GM21367 (cell line): ENCODE results near the gene MFRP.

ENCODE experiments used
- ATAC-seq: cut with Tn5 transposase; IDR thresholded peaks from one replicate; pipeline ENCODE4 v1.9.1; 2021; ENCODE audit not compliant: unreplicated experiment

Gene MFRP

GRCh38 chr11:119359365-119360214 is 13.1 kb upstream of the MFRP start:
- no peak for ATAC-seq

- no peak for ATAC-seq
These were observed 10.6 kb upstream of the MFRP start for GRCh38 chr11:119357074-119357473.

- ATAC-seq, result no peak
These were observed 10.0 kb upstream of the MFRP start for GRCh38 chr11:119356349-119357031.

GRCh38 chr11:119355091-119355843 is 8.8 kb upstream of the MFRP start:
- no peak for ATAC-seq

GRCh38 chr11:119352857-119353260 is 6.4 kb upstream of the MFRP start:
- ATAC-seq, result no peak

- ATAC-seq, result no peak
These were observed 4.7 kb upstream of the MFRP start for GRCh38 chr11:119351232-119351631.

- ATAC-seq, result no peak
These were observed 3.8 kb upstream of the MFRP start for GRCh38 chr11:119350302-119350701.

- ATAC-seq, result no peak
These were observed 1.6 kb upstream of the MFRP start for GRCh38 chr11:119347940-119348605.

GRCh38 chr11:119347242-119347641 is 737 bp upstream of the MFRP start:
- no peak for ATAC-seq

GRCh38 chr11:119345685-119346084 is 820 bp downstream of the MFRP start:
- ATAC-seq, result no peak

- no peak for ATAC-seq
These were observed 2.1 kb downstream of the MFRP start for GRCh38 chr11:119344291-119345010.

GRCh38 chr11:119343726-119344125 is 2.8 kb downstream of the MFRP start:
- ATAC-seq, result no peak

- ATAC-seq, result no peak
These were observed 4.0 kb downstream of the MFRP start for GRCh38 chr11:119342362-119343130.

- no peak for ATAC-seq
These were observed 4.5 kb downstream of the MFRP start for GRCh38 chr11:119342023-119342300.

- no peak for ATAC-seq
These were observed 5.1 kb downstream of the MFRP start for GRCh38 chr11:119341222-119342022.

GRCh38 chr11:119340335-119341221 is 5.9 kb downstream of the MFRP start, which contains the start of gene C1QTNF5:
TSS of gene C1QTNF5 (minus strand) at chr11:119340883. CDS start at chr11:119340397, 486 bp downstream.
- no peak for ATAC-seq

- no peak for ATAC-seq
These were observed 6.7 kb downstream of the MFRP start for GRCh38 chr11:119339589-119340334.
